Testis (tissue), 3 donors: ENCODE data around the gene ASF1B. TPM values are rescaled to one million over a fixed set of nuclear protein-coding genes. Genes with fewer than 3 reads are reported as not detected.
A peak's percentile ranks its signal among the peaks of the same experiment; 100 is the strongest.

Experiments
- DNase-seq: peaks from one replicate; pipeline ENCODE4 v3.0.0-alpha.2; 2019
- H3K27ac ChIP-seq, 2 donors: fragments of 200-600 bp; sonication (generic); one replicate each; pipeline ENCODE4 v1.5.1; 2019
- H3K27me3 ChIP-seq: fragments of 200-600 bp; sonication (generic); one replicate; pipeline ENCODE4 v1.5.1; 2019
- H3K36me3 ChIP-seq: fragments of 200-600 bp; sonication (generic); one replicate; pipeline ENCODE4 v1.5.1; 2017; ENCODE audit warnings: low read depth; ENCODE audit errors: missing control alignments
- H3K4me1 ChIP-seq: fragments of 200-600 bp; sonication (generic); one replicate; pipeline ENCODE4 v1.5.1; 2019
- H3K4me3 ChIP-seq, 2 donors: fragments of 200-600 bp; sonication (generic); one replicate each; pipeline ENCODE4 v1.5.1; 2017 to 2019
- H3K9me3 ChIP-seq: fragments of 200-600 bp; sonication (generic); one replicate; pipeline ENCODE4 v1.5.1; 2017
- POLR2A ChIP-seq: fragments of 450-650 bp; IDR thresholded peaks from one replicate; pipeline ENCODE4 v1.6.1; 2017; ENCODE audit warnings: antibody characterized with exemption, mild to moderate bottlenecking, moderate library complexity
- WGBS, 2 donors: methylation state at CpG; one replicate each; pipeline ENCODE4 v1.1.5; 2018; 5-methylcytosine and 5-hydroxymethylcytosine counted together
- intact Hi-C: fragments of 100-400 bp; cut with DNase I; formaldehyde crosslinking; loops from one replicate; pipeline ENCODE4 v1.15.1; 2023; ENCODE audit warnings: low total_unique reads
- polyA plus RNA-seq: library from polyadenylated mRNA; stranded (reverse); fragments of 350-450 nt; fragmentation: Illumina TruSeq; extraction: RNeasy Lipid Tissue Mini Kit (QIAGEN cat#74804); gene quantifications from one replicate; pipeline ENCODE4 v1.2.3, GENCODE V29; 2014; ENCODE audit warnings: low read depth, low replicate concordance; ENCODE audit not compliant: insufficient read depth
- total RNA-seq, 2 donors: library from RNA; depleted of rRNA; stranded (reverse); fragments of >200 nt; gene quantifications; one replicate each; pipeline ENCODE4 v1.2.3, GENCODE V29; 2016
- TF ChIP-seq, protein P1 (sequence below), 3 experiments: fragments of 450-650 bp in 2 of 3; fragments of 200-600 bp in 1 of 3; sonication (generic) in 1 of 3; IDR thresholded peaks; one replicate each; pipeline ENCODE4 v1.5.1; 2016 to 2019; ENCODE audit warnings: antibody characterized with exemption in 3 of 3, mild to moderate bottlenecking in 2 of 3, moderate library complexity in 1 of 3

ASF1B gene
- total and polyA plus RNA-seq, 3 donors from 2014 or later = 31.5 to 55.2 (median 52.7) TPM

DNA sequence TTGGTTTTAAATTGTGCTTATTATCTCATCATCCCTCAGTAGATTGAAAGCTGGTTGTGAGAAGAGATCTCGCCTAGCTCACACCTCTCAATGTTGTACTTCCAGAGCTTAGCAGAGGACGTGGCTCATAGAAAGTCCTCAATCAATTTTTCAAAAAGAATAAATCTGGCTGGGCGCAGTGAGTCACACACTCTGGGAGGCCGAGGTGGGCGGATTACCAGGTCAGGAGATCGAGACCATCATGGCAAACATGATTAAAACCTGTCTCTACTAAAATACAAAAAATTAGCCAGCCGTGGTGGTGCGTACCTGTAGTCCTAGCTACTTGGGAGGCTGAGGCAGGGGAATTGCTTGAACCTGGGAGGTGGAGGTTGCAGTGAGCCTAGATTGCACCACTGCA is 4.7 kb upstream of the ASF1B start:
- Histone ChIP-seq H3K27ac (peak overlapping the region in 1 of 2 donors; percentile 91), H3K27me3 (no peaks in the 10 kb centered on the region), H3K9me3 (no peaks in the 10 kb centered on the region), H3K4me1 (peaks cover 27% of the 10 kb centered on the region), H3K36me3 (no peaks in the 10 kb centered on the region), H3K4me3 (no peak overlapping the region)
- no peak for TF ChIP-seq POLR2A
- TF ChIP-seq, protein P1, sequence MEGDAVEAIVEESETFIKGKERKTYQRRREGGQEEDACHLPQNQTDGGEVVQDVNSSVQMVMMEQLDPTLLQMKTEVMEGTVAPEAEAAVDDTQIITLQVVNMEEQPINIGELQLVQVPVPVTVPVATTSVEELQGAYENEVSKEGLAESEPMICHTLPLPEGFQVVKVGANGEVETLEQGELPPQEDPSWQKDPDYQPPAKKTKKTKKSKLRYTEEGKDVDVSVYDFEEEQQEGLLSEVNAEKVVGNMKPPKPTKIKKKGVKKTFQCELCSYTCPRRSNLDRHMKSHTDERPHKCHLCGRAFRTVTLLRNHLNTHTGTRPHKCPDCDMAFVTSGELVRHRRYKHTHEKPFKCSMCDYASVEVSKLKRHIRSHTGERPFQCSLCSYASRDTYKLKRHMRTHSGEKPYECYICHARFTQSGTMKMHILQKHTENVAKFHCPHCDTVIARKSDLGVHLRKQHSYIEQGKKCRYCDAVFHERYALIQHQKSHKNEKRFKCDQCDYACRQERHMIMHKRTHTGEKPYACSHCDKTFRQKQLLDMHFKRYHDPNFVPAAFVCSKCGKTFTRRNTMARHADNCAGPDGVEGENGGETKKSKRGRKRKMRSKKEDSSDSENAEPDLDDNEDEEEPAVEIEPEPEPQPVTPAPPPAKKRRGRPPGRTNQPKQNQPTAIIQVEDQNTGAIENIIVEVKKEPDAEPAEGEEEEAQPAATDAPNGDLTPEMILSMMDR (IDR thresholded peaks at IDR 0.05) = no peak
- intact Hi-C loops = no loop called here
- 93 to 97% methylated on average over 8 of the region's 8 CpGs for WGBS, 2 donors
- no peak for DNase-seq

DNA sequence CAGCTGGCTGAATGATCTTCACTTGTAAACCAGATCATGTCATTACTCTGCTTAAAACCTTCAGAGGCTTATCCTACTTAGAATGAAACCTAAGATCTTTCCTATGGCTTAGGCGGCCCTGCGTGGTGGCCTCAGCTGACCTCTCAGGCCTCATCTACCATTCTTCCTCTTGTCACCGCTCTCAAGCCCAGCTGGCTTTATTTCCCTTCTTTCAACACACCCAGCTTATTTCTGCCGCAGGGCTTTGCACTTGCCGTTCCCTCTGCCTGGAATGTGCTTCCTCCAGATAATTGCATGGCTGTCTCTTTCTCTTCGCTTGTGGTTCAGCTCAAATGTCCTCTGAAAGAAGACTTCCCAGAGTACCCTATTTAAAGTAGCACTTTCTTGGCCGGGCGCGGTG is 3.6 kb upstream of the ASF1B start:
- peak overlapping the region in 1 of 2 donors; percentile 91 for H3K27ac ChIP-seq
- H3K9me3 ChIP-seq = no peaks in the 10 kb centered on the region
- WGBS, 2 donors = 75 to 79% methylated on average over 9 of the region's 9 CpGs
- TF ChIP-seq, protein P1 (IDR thresholded peaks at IDR 0.05) = no peak
- TF ChIP-seq POLR2A = no peak
- peaks cover 28% of the 10 kb centered on the region for H3K4me1 ChIP-seq
- H3K4me3 ChIP-seq = no peak overlapping the region
- no peaks in the 10 kb centered on the region for H3K36me3 ChIP-seq
- no peak for DNase-seq
- intact Hi-C loops = no loop called here
- no peaks in the 10 kb centered on the region for H3K27me3 ChIP-seq

DNA sequence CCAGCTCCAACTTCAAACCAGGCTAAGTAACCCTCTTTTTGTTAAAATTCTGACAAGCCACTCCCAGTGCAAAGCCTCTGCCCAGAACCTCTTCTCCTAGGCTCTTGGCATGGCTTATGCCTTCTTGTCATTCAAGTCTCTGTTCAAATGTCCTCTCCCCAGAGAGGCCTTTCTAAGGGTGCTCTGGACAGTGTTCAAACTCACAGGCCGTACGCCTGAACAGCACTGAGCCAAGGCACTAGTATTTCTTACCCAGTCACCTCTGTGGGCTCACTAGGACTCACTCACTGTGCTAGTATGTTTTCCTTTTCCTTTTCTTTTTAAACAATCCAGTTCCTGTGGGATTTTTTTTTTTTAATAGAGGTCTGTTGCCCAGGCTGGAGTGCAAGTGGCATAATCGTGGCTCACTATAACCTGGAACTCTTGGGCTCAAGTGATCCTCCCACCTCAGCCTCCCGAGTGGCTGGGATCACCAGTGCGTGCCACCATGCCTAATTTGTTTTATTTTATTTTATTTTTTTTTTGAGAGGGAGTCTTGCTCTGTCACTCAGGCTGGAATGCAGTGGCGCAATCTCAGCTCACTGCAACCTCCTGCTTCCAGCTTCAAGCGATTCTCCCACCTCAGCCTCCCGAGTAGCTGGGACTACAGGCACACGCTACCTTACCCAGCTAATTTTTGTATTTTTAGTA is 2.3 kb upstream of the ASF1B start:
- H3K4me1 ChIP-seq = peaks cover 28% of the 10 kb centered on the region
- no peaks in the 10 kb centered on the region for H3K9me3 ChIP-seq
- H3K36me3 ChIP-seq = no peaks in the 10 kb centered on the region
- WGBS, 2 donors = 61 to 65% methylated on average over 9 of the region's 9 CpGs
- TF ChIP-seq, protein P1 (IDR thresholded peaks at IDR 0.05) = no peak
- no peak for TF ChIP-seq POLR2A
- intact Hi-C loops = no loop called here
- H3K4me3 ChIP-seq = no peak overlapping the region
- no peaks in the 10 kb centered on the region for H3K27me3 ChIP-seq
- no peak for DNase-seq
- H3K27ac ChIP-seq = peak overlapping the region; percentile 23 to 91

DNA sequence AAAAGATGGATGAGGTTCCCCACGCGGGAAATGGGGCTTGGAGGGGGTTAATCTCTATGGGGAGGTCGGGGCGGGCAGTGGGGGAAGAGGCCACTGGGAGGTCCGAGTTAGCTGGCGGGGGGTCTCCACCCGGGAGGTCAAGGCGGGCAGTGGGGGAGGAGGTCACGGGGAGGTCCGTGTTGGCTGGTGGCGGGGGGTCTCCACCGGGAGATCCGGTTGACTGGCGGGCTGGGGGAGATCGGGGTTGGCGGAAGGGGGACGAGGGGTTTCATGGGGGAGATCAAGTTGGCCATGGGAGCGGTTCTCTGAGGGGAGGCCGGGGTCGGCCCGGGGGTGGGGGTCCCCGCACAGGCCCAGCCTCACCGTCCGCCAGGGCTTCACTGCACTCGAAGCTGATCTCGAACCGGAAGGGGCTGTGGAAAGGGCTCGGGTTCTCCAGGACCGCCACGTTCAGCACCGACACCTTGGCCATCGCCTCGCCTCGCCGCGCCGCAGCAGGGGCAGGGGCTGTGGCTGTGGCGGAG is 342 bp downstream of the ASF1B start:
- intact Hi-C loops = no loop called here
- H3K36me3 ChIP-seq = no peaks in the 10 kb centered on the region
- TF ChIP-seq POLR2A = no peak
- TF ChIP-seq, protein P1 (IDR thresholded peaks at IDR 0.05) = no peak
- peak overlapping the region; percentile 50 to 83 for H3K4me3 ChIP-seq
- peak; percentile 24 for DNase-seq
- H3K27ac ChIP-seq = peak overlapping the region; percentile 36 to 39
- peaks cover 25% of the 10 kb centered on the region for H3K4me1 ChIP-seq
- no peaks in the 10 kb centered on the region for H3K27me3 ChIP-seq
- no peaks in the 10 kb centered on the region for H3K9me3 ChIP-seq
- 1 to 3% methylated on average over 9 to 34 of the region's 38 CpGs for WGBS, 2 donors

DNA sequence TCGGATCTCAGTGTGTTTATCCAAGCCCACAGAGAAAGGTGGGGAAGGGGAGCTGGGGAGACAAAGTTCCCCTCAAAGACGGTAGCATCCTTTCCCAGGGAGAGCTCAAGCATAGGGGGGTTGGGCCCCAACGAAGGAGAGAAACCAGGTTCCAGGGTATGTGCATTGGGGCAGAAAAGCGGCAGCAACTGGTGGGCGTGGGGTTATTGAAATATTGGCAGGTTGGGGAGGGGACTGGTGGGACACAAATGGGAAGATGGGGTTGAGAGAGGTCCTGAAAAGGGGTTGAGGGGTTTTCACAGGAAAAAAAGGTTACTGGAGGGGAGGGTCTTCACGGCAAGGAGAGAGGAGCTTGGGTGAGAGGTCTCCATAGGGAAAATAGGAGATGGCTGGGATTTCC is 1.0 kb downstream of the ASF1B start:
- Histone ChIP-seq H3K4me1 (peaks cover 25% of the 10 kb centered on the region), H3K36me3 (no peaks in the 10 kb centered on the region), H3K9me3 (no peaks in the 10 kb centered on the region), H3K4me3 (peak overlapping the region; percentile 50 to 83), H3K27me3 (no peaks in the 10 kb centered on the region), H3K27ac (no peak overlapping the region)
- 29 to 31% methylated on average over 6 of the region's 6 CpGs for WGBS, 2 donors
- DNase-seq = no peak
- TF ChIP-seq, protein P1 (IDR thresholded peaks at IDR 0.05) = no peak
- no peak for TF ChIP-seq POLR2A
- intact Hi-C loops = no loop called here
